HPDE6-E6E7 (cell line): Measurements from ENCODE around the gene HNRNPDL.
"Not testable (repeated sequence)": the region's sequence is repeated elsewhere in the genome, so short reads cannot be mapped to it uniquely, and the experiment has no call there.

ENCODE experiments used
- DNase-seq: peaks from one replicate; pipeline ENCODE4 v3.0.0; 2011; ENCODE audit warnings: missing footprints; ENCODE audit errors: extremely low spot score

The HNRNPDL gene

GRCh38 chr4:82430193-82430963, at the start of gene HNRNPDL, which contains the start of gene ENOPH1:
HNRNPDL (minus strand) TSS chr4:82430462; CDS start chr4:82429690, 772 bp downstream.
ENOPH1 (plus strand) TSS chr4:82430590; CDS start chr4:82430830, 240 bp downstream.
- DNase-seq: peak; percentile 84

- no peak for DNase-seq
Measured at GRCh38 chr4:82479562-82479961, 49.3 kb upstream of the HNRNPDL start.

- DNase-seq: not testable (repeated sequence)
Measured at GRCh38 chr4:82477469-82477868, 47.2 kb upstream of the HNRNPDL start.

GRCh38 chr4:82475931-82476330, 45.7 kb upstream of the HNRNPDL start:
- not testable (repeated sequence) for DNase-seq

- no peak for DNase-seq
Measured at GRCh38 chr4:82473621-82474164, 43.4 kb upstream of the HNRNPDL start.

- not testable (repeated sequence) for DNase-seq
Measured at GRCh38 chr4:82473080-82473479, 42.8 kb upstream of the HNRNPDL start.

- DNase-seq: no peak
Measured at GRCh38 chr4:82469791-82470345, 39.6 kb upstream of the HNRNPDL start.

GRCh38 chr4:82467471-82467870, 37.2 kb upstream of the HNRNPDL start:
- no peak for DNase-seq

- no peak for DNase-seq
Measured at GRCh38 chr4:82463221-82463620, 33.0 kb upstream of the HNRNPDL start.

- peak; percentile 64 for DNase-seq
Measured at GRCh38 chr4:82462415-82462831, 32.2 kb upstream of the HNRNPDL start.

GRCh38 chr4:82461710-82462109, 31.4 kb upstream of the HNRNPDL start:
- no peak for DNase-seq

GRCh38 chr4:82458729-82459128, 28.5 kb upstream of the HNRNPDL start:
- no peak for DNase-seq

- no peak for DNase-seq
Measured at GRCh38 chr4:82457266-82457665, 27.0 kb upstream of the HNRNPDL start.

- DNase-seq: no peak
Measured at GRCh38 chr4:82452026-82452425, 21.8 kb upstream of the HNRNPDL start.

- DNase-seq: no peak
Measured at GRCh38 chr4:82450966-82451755, 20.9 kb upstream of the HNRNPDL start.

GRCh38 chr4:82447886-82448285, 17.6 kb upstream of the HNRNPDL start:
- DNase-seq: no peak

- DNase-seq: no peak
Measured at GRCh38 chr4:82439088-82439487, 8.8 kb upstream of the HNRNPDL start.

GRCh38 chr4:82437285-82438005, 7.2 kb upstream of the HNRNPDL start:
- DNase-seq: peak; percentile 92

- DNase-seq: no peak
Measured at GRCh38 chr4:82436780-82437179, 6.5 kb upstream of the HNRNPDL start.

- no peak for DNase-seq
Measured at GRCh38 chr4:82436130-82436529, 5.9 kb upstream of the HNRNPDL start.

GRCh38 chr4:82434949-82435348, 4.7 kb upstream of the HNRNPDL start:
- no peak for DNase-seq
